Stimulated activated effector memory CD8-positive, alpha-beta T cell treated with anti-CD3 and anti-CD28 coated beads, Interleukin-12 subunit alpha, Interleukin-12 subunit beta, amount 100 ng/mL, for 72 hours (primary cell): Measurements from ENCODE around the gene KRT9.
"Not testable (repeated sequence)": the region's sequence is repeated elsewhere in the genome, so short reads cannot be mapped to it uniquely, and the experiment has no call there.

Source experiments
- ATAC-seq: fragments of 150-1000 bp; cut with Tn5 transposase; 2 replicates; pipeline ENCODE4 v1.10.0; 2021
- DNase-seq, 2 donors: peaks; one replicate each; pipeline ENCODE4 v3.0.0; 2021 to 2022; ENCODE audit warnings: low spot score in 2 of 2
- H3K27ac Mint-ChIP-seq: one replicate; pipeline ENCODE4 v1.8.0; 2022; ENCODE audit warnings: mild to moderate bottlenecking, mixed read lengths
- H3K36me3 Mint-ChIP-seq: one replicate; pipeline ENCODE4 v1.8.0; 2022; ENCODE audit warnings: mild to moderate bottlenecking, mixed read lengths
- H3K4me1 Mint-ChIP-seq: one replicate; pipeline ENCODE4 v1.8.0; 2022; ENCODE audit warnings: mixed read lengths
- H3K4me3 Mint-ChIP-seq: one replicate; pipeline ENCODE4 v1.8.0; 2022; ENCODE audit warnings: mild to moderate bottlenecking, mixed read lengths
- H3K9me3 Mint-ChIP-seq: one replicate; pipeline ENCODE4 v1.8.0; 2022; ENCODE audit warnings: mixed read lengths

KRT9 gene

GRCh38 chr17:41612376-41613160, 40.7 kb upstream of the KRT9 start, which contains the start of gene KRT16:
TSS of gene KRT16 (minus strand) at chr17:41612767. CDS start at chr17:41612688, 79 bp downstream.
- not testable (repeated sequence) for H3K9me3 Mint-ChIP-seq, ATAC-seq, H3K36me3 Mint-ChIP-seq, H3K4me3 Mint-ChIP-seq, DNase-seq, H3K4me1 Mint-ChIP-seq, H3K27ac Mint-ChIP-seq

- H3K4me3 Mint-ChIP-seq: no peak overlapping the region
- H3K27ac Mint-ChIP-seq: no peak overlapping the region
- ATAC-seq (no peak), DNase-seq (no peak)
- no peaks in the 10 kb centered on the region for H3K4me1 Mint-ChIP-seq
- H3K9me3 Mint-ChIP-seq: peaks cover 13% of the 10 kb centered on the region
- no peaks in the 10 kb centered on the region for H3K36me3 Mint-ChIP-seq
Observed at GRCh38 chr17:41610965-41611640, 39.2 kb upstream of the KRT9 start.

GRCh38 chr17:41610061-41610517, 38.2 kb upstream of the KRT9 start:
- H3K4me3 Mint-ChIP-seq, DNase-seq, ATAC-seq, H3K4me1 Mint-ChIP-seq, H3K36me3 Mint-ChIP-seq: not testable (repeated sequence)
- Mint-ChIP-seq H3K9me3 (peaks cover 13% of the 10 kb centered on the region), H3K27ac (peak overlapping the region; percentile 67)

- ATAC-seq, H3K4me3 Mint-ChIP-seq, DNase-seq, H3K4me1 Mint-ChIP-seq, H3K36me3 Mint-ChIP-seq, H3K27ac Mint-ChIP-seq: not testable (repeated sequence)
- H3K9me3 Mint-ChIP-seq: peaks cover 13% of the 10 kb centered on the region
Observed at GRCh38 chr17:41606930-41607329, 35.1 kb upstream of the KRT9 start.

GRCh38 chr17:41602524-41602923, 30.7 kb upstream of the KRT9 start:
- DNase-seq: no peak
- Mint-ChIP-seq H3K9me3 (peaks cover 12% of the 10 kb centered on the region), H3K27ac (no peak overlapping the region), H3K36me3 (peaks cover 7% of the 10 kb centered on the region), H3K4me3 (no peak overlapping the region), H3K4me1 (no peaks in the 10 kb centered on the region)
- ATAC-seq: no peak

- no peak overlapping the region for H3K27ac Mint-ChIP-seq
- ATAC-seq: no peak
- H3K36me3 Mint-ChIP-seq: peaks cover 11% of the 10 kb centered on the region
- H3K9me3 Mint-ChIP-seq: no peaks in the 10 kb centered on the region
- DNase-seq: no peak
- no peak overlapping the region for H3K4me3 Mint-ChIP-seq
- no peaks in the 10 kb centered on the region for H3K4me1 Mint-ChIP-seq
Observed at GRCh38 chr17:41600318-41600717, 28.5 kb upstream of the KRT9 start.

GRCh38 chr17:41599680-41600079, 27.8 kb upstream of the KRT9 start:
- ATAC-seq: no peak
- no peak for DNase-seq
- Mint-ChIP-seq H3K4me3 (no peak overlapping the region), H3K4me1 (no peaks in the 10 kb centered on the region), H3K27ac (no peak overlapping the region), H3K9me3 (no peaks in the 10 kb centered on the region), H3K36me3 (peaks cover 11% of the 10 kb centered on the region)

- Mint-ChIP-seq H3K9me3 (no peaks in the 10 kb centered on the region), H3K36me3 (peaks cover 11% of the 10 kb centered on the region), H3K4me1 (no peaks in the 10 kb centered on the region), H3K4me3 (no peak overlapping the region), H3K27ac (peak overlapping the region; percentile 4)
- no peak for DNase-seq
- ATAC-seq: no peak
Observed at GRCh38 chr17:41595585-41595984, 23.7 kb upstream of the KRT9 start.

- ATAC-seq (no peak), DNase-seq (no peak)
- H3K36me3 Mint-ChIP-seq: peaks cover 11% of the 10 kb centered on the region
- no peaks in the 10 kb centered on the region for H3K9me3 Mint-ChIP-seq
- no peak overlapping the region for H3K27ac Mint-ChIP-seq
- no peaks in the 10 kb centered on the region for H3K4me1 Mint-ChIP-seq
- H3K4me3 Mint-ChIP-seq: no peak overlapping the region
Observed at GRCh38 chr17:41594363-41594915, 22.6 kb upstream of the KRT9 start.

GRCh38 chr17:41593306-41593981, 21.6 kb upstream of the KRT9 start:
- no peak for ATAC-seq
- H3K36me3 Mint-ChIP-seq: peaks cover 11% of the 10 kb centered on the region
- no peaks in the 10 kb centered on the region for H3K4me1 Mint-ChIP-seq
- no peaks in the 10 kb centered on the region for H3K9me3 Mint-ChIP-seq
- no peak overlapping the region for H3K27ac Mint-ChIP-seq
- H3K4me3 Mint-ChIP-seq: no peak overlapping the region
- DNase-seq: no peak

- no peaks in the 10 kb centered on the region for H3K9me3 Mint-ChIP-seq
- DNase-seq (no peak), ATAC-seq (no peak)
- H3K4me3 Mint-ChIP-seq: no peak overlapping the region
- no peak overlapping the region for H3K27ac Mint-ChIP-seq
- no peaks in the 10 kb centered on the region for H3K4me1 Mint-ChIP-seq
- peaks cover 6% of the 10 kb centered on the region for H3K36me3 Mint-ChIP-seq
Observed at GRCh38 chr17:41592601-41593305, 20.9 kb upstream of the KRT9 start.

GRCh38 chr17:41589301-41589700, 17.4 kb upstream of the KRT9 start:
- Mint-ChIP-seq H3K4me1 (no peaks in the 10 kb centered on the region), H3K4me3 (no peak overlapping the region), H3K9me3 (no peaks in the 10 kb centered on the region), H3K27ac (no peak overlapping the region), H3K36me3 (no peaks in the 10 kb centered on the region)
- no peak for ATAC-seq
- DNase-seq: no peak

- Mint-ChIP-seq H3K36me3 (no peaks in the 10 kb centered on the region), H3K4me3 (no peak overlapping the region), H3K4me1 (no peaks in the 10 kb centered on the region), H3K27ac (no peak overlapping the region), H3K9me3 (no peaks in the 10 kb centered on the region)
- ATAC-seq (no peak), DNase-seq (no peak)
Observed at GRCh38 chr17:41588126-41588810, 16.4 kb upstream of the KRT9 start.

GRCh38 chr17:41586863-41587495, 15.1 kb upstream of the KRT9 start, which contains the start of gene KRT14:
TSS of gene KRT14 (minus strand) at chr17:41586895. CDS start at chr17:41586834, 61 bp downstream.
- DNase-seq (no peak), ATAC-seq (no peak)
- H3K4me3 Mint-ChIP-seq: no peak within 1 kb of the TSS
- H3K27ac Mint-ChIP-seq: no peak within 1 kb of the TSS
- no peaks in the 10 kb centered on the region for H3K36me3 Mint-ChIP-seq
- H3K9me3 Mint-ChIP-seq: no peaks in the 10 kb centered on the region
- H3K4me1 Mint-ChIP-seq: no peaks in the 10 kb centered on the region
